SIG-M5 (cell line): ENCODE measurements around the gene LAMB3.
"Not testable (repeated sequence)": the region's sequence is repeated elsewhere in the genome, so short reads cannot be mapped to it uniquely, and the experiment has no call there.

Source experiments
- DNase-seq: peaks from one replicate; lab custom pipeline; 2025; lab: John Stamatoyannopoulos, UW

LAMB3 gene

GRCh38 chr1:209652121-209652735 lies at the start of gene LAMB3:
Gene LAMB3, minus strand, starts transcription at chr1:209652425. Its CDS starts 1,481 bp downstream, at chr1:209650944.
- no peak for DNase-seq

- not testable (repeated sequence) for DNase-seq
These were observed 48.5 kb upstream of the LAMB3 start for GRCh38 chr1:209700686-209701085.

- no peak for DNase-seq
These were observed 44.9 kb upstream of the LAMB3 start for GRCh38 chr1:209697126-209697525.

- DNase-seq, result no peak
These were observed 44.4 kb upstream of the LAMB3 start for GRCh38 chr1:209696673-209697072.

GRCh38 chr1:209692745-209693504 lies 40.7 kb upstream of the LAMB3 start:
- no peak for DNase-seq

GRCh38 chr1:209692296-209692695 lies 40.1 kb upstream of the LAMB3 start:
- no peak for DNase-seq

- no peak for DNase-seq
These were observed 39.0 kb upstream of the LAMB3 start for GRCh38 chr1:209691237-209691636.

GRCh38 chr1:209689477-209689876 lies 37.3 kb upstream of the LAMB3 start:
- DNase-seq, result no peak

- DNase-seq, result no peak
These were observed 36.6 kb upstream of the LAMB3 start for GRCh38 chr1:209688746-209689234.

- DNase-seq, result no peak
These were observed 34.1 kb upstream of the LAMB3 start for GRCh38 chr1:209686322-209686721.

- DNase-seq, result no peak
These were observed 33.6 kb upstream of the LAMB3 start for GRCh38 chr1:209685821-209686220.

GRCh38 chr1:209678981-209679539 lies 26.8 kb upstream of the LAMB3 start:
- DNase-seq, result no peak

- DNase-seq, result no peak
These were observed 23.4 kb upstream of the LAMB3 start for GRCh38 chr1:209675565-209676154.

- no peak for DNase-seq
These were observed 22.8 kb upstream of the LAMB3 start, which contains the start of gene G0S2 for GRCh38 chr1:209674957-209675564. Gene G0S2, plus strand, starts transcription at chr1:209675412. Its CDS starts 273 bp downstream, at chr1:209675685.

- DNase-seq, result no peak
These were observed 21.6 kb upstream of the LAMB3 start for GRCh38 chr1:209673631-209674417.

- no peak for DNase-seq
These were observed 20.7 kb upstream of the LAMB3 start for GRCh38 chr1:209672705-209673630.

GRCh38 chr1:209670441-209671082 lies 18.3 kb upstream of the LAMB3 start:
- no peak for DNase-seq

- no peak for DNase-seq
These were observed 15.5 kb upstream of the LAMB3 start for GRCh38 chr1:209667708-209668107.

- DNase-seq, result no peak
These were observed 14.9 kb upstream of the LAMB3 start for GRCh38 chr1:209667103-209667502.

- no peak for DNase-seq
These were observed 10.7 kb upstream of the LAMB3 start for GRCh38 chr1:209662879-209663327.
